ENCODE data around the gene NLK.
"Not testable (repeated sequence)": the region's sequence is repeated elsewhere in the genome, so short reads cannot be mapped to it uniquely, and the experiment has no call there.

Gene NLK

GRCh38 chr17:28042657-28042720 lies at the start of gene NLK:
Gene NLK (plus strand): TSS chr17:28042677. CDS start chr17:28042874, 197 bp downstream.
- DNase-seq (ENCODE audit: low spot score), result no peak

GRCh38 chr17:27993161-27993695 lies 49.2 kb upstream of the NLK start:
- DNase-seq (ENCODE audit: low spot score), result peak; percentile 92

GRCh38 chr17:27993723-27994310 lies 48.7 kb upstream of the NLK start:
- no peak for DNase-seq (ENCODE audit: low spot score)

- peak; percentile 86 for DNase-seq (ENCODE audit: low spot score)
Measured at GRCh38 chr17:27994586-27994985, 47.9 kb upstream of the NLK start.

GRCh38 chr17:27995554-27995953 lies 46.9 kb upstream of the NLK start:
- no peak for DNase-seq (ENCODE audit: low spot score)

GRCh38 chr17:27996202-27997043 lies 46.1 kb upstream of the NLK start:
- no peak for DNase-seq (ENCODE audit: low spot score)

- no peak for DNase-seq (ENCODE audit: low spot score)
Measured at GRCh38 chr17:27997044-27997401, 45.5 kb upstream of the NLK start.

GRCh38 chr17:27997522-27997921 lies 45.0 kb upstream of the NLK start:
- no peak for DNase-seq (ENCODE audit: low spot score)

- DNase-seq (ENCODE audit: low spot score), result no peak
Measured at GRCh38 chr17:28001149-28001548, 41.3 kb upstream of the NLK start.

GRCh38 chr17:28004344-28004743 lies 38.1 kb upstream of the NLK start:
- no peak for DNase-seq (ENCODE audit: low spot score)

- DNase-seq (ENCODE audit: low spot score), result not testable (repeated sequence)
Measured at GRCh38 chr17:28007925-28008324, 34.6 kb upstream of the NLK start.

GRCh38 chr17:28008513-28008912 lies 34.0 kb upstream of the NLK start:
- DNase-seq (ENCODE audit: low spot score), result no peak

GRCh38 chr17:28010406-28010805 lies 32.1 kb upstream of the NLK start:
- DNase-seq (ENCODE audit: low spot score), result no peak

GRCh38 chr17:28018439-28019070 lies 23.9 kb upstream of the NLK start:
- no peak for DNase-seq (ENCODE audit: low spot score)

GRCh38 chr17:28020515-28020914 lies 22.0 kb upstream of the NLK start:
- DNase-seq (ENCODE audit: low spot score), result no peak

- no peak for DNase-seq (ENCODE audit: low spot score)
Measured at GRCh38 chr17:28029044-28029443, 13.4 kb upstream of the NLK start.

GRCh38 chr17:28030386-28030785 lies 12.1 kb upstream of the NLK start:
- DNase-seq (ENCODE audit: low spot score), result no peak

GRCh38 chr17:28031174-28031573 lies 11.3 kb upstream of the NLK start:
- DNase-seq (ENCODE audit: low spot score), result no peak

GRCh38 chr17:28033972-28034714 lies 8.3 kb upstream of the NLK start:
- no peak for DNase-seq (ENCODE audit: low spot score)

GRCh38 chr17:28035452-28035851 lies 7.0 kb upstream of the NLK start:
- DNase-seq (ENCODE audit: low spot score), result not testable (repeated sequence)

GRCh38 chr17:28035884-28036283 lies 6.6 kb upstream of the NLK start:
- not testable (repeated sequence) for DNase-seq (ENCODE audit: low spot score)

GRCh38 chr17:28038802-28039201 lies 3.7 kb upstream of the NLK start:
- no peak for DNase-seq (ENCODE audit: low spot score)

- no peak for DNase-seq (ENCODE audit: low spot score)
Measured at GRCh38 chr17:28039251-28039650, 3.2 kb upstream of the NLK start.

Measured in putamen (tissue), 1 donor.